ENCODE measurements around the gene STARD13. TPM values are rescaled to one million over a fixed set of nuclear protein-coding genes. Genes with fewer than 3 reads are reported as not detected.

Gene STARD13
- total RNA-seq, 1 experiment from 2014 or later: 26.6 TPM

DNA sequence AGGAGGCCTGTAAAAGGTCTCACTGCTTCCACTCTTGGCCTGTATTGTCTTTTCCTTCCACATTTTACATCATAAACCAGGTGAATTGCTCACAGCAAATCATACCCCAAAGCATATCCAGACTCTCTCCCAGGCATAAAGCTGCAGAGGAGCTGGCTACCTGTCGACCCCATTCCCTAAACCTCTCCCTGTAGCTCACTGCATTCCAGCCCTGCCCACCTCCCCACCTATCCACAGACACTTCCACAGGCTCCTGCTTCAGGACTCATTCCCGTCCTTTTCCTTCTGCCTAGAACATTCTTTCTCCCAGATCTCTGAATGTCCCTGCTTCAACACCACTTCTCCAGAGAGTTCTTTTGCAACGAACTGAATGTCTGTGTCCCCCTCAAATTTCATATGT, 46.4 kb upstream of the STARD13 start:
- no peaks in the 10 kb centered on the region for H3F3A ChIP-seq (ENCODE audit: low read length, unreplicated experiment)
- H3K27me3 ChIP-seq (ENCODE audit: low read length): no peaks in the 10 kb centered on the region
- intact Hi-C loops (cut with micrococcal nuclease): no loop called here
- no TSS peak for BruUV-seq (replicated peaks)
- H3K27ac ChIP-seq (ENCODE audit: low read length): no peak overlapping the region
- H3K79me2 ChIP-seq (ENCODE audit: low read length): peaks cover 23% of the 10 kb centered on the region
- H3K4me3 ChIP-seq (ENCODE audit: low read length): no peak overlapping the region
- CTCF ChIA-PET: no interaction called here
- H4K20me1 ChIP-seq (ENCODE audit: low read length): no peaks in the 10 kb centered on the region
- H3K9ac ChIP-seq (ENCODE audit: low read length): no peak overlapping the region
- POLR2A ChIA-PET (ENCODE audit: unreplicated experiment): no interaction called here
- ATAC-seq (no peak), DNase-seq (no peak)
- H2AFZ ChIP-seq (ENCODE audit: low read length): no peak overlapping the region
- H3K4me2 ChIP-seq (ENCODE audit: low read length): no peak overlapping the region
- H3K4me1 ChIP-seq (ENCODE audit: insufficient read depth, low read length): no peaks in the 10 kb centered on the region
- no peaks in the 10 kb centered on the region for H3K9me2 ChIP-seq (replicated peaks; ENCODE audit: low read length)
- H3K36me3 ChIP-seq (ENCODE audit: low read depth, low read length): no peaks in the 10 kb centered on the region
- no peaks in the 10 kb centered on the region for H3K9me3 ChIP-seq (ENCODE audit: low read length)
- TF ChIP-seq EZH2 (IDR thresholded peaks at IDR 0.05; ENCODE audit: low read length, unreplicated experiment): no peak
- TF ChIP-seq EZH2phosphoT487 (IDR thresholded peaks at IDR 0.05; ENCODE audit: borderline replicate concordance, low read length): no peak
- TF ChIP-seq, protein P1, sequence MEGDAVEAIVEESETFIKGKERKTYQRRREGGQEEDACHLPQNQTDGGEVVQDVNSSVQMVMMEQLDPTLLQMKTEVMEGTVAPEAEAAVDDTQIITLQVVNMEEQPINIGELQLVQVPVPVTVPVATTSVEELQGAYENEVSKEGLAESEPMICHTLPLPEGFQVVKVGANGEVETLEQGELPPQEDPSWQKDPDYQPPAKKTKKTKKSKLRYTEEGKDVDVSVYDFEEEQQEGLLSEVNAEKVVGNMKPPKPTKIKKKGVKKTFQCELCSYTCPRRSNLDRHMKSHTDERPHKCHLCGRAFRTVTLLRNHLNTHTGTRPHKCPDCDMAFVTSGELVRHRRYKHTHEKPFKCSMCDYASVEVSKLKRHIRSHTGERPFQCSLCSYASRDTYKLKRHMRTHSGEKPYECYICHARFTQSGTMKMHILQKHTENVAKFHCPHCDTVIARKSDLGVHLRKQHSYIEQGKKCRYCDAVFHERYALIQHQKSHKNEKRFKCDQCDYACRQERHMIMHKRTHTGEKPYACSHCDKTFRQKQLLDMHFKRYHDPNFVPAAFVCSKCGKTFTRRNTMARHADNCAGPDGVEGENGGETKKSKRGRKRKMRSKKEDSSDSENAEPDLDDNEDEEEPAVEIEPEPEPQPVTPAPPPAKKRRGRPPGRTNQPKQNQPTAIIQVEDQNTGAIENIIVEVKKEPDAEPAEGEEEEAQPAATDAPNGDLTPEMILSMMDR (conservative IDR thresholded peaks at IDR 0.05; ENCODE audit: low read depth, low read length): no peak

DNA sequence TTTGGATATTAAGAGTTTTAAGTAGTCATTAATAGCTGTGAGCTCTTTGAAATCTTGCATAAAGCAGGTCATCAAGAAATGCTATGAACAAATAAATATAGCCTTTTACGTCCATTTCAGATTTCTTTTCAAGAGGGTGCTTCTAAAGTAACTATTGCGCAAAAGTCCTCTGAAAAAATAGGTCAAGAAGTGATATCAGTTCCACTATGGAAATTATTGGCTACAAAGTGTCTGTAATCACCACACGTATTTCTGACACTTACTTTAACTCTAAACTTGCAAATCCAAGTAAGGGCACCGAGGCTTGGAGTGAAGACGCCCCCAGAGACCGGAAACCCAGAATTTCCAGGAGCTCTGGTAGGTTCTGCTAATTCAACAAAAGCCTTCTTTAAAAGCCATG, 44.9 kb upstream of the STARD13 start:
- Histone ChIP-seq H2AFZ (ENCODE audit: low read length) (no peak overlapping the region), H3K36me3 (ENCODE audit: low read depth, low read length) (no peaks in the 10 kb centered on the region), H3K4me2 (ENCODE audit: low read length) (no peak overlapping the region), H3F3A (ENCODE audit: low read length, unreplicated experiment) (no peaks in the 10 kb centered on the region), H3K9me2 (replicated peaks; ENCODE audit: low read length) (no peaks in the 10 kb centered on the region), H3K9me3 (ENCODE audit: low read length) (no peaks in the 10 kb centered on the region), H3K4me1 (ENCODE audit: insufficient read depth, low read length) (no peaks in the 10 kb centered on the region), H3K9ac (ENCODE audit: low read length) (no peak overlapping the region), H3K4me3 (ENCODE audit: low read length) (no peak overlapping the region), H3K27me3 (ENCODE audit: low read length) (no peaks in the 10 kb centered on the region), H3K79me2 (ENCODE audit: low read length) (peaks cover 11% of the 10 kb centered on the region), H3K27ac (ENCODE audit: low read length) (no peak overlapping the region), H4K20me1 (ENCODE audit: low read length) (no peaks in the 10 kb centered on the region)
- no peak for TF ChIP-seq EZH2 (IDR thresholded peaks at IDR 0.05; ENCODE audit: low read length, unreplicated experiment)
- TF ChIP-seq EZH2phosphoT487 (IDR thresholded peaks at IDR 0.05; ENCODE audit: borderline replicate concordance, low read length): no peak
- TF ChIP-seq, protein P1 (conservative IDR thresholded peaks at IDR 0.05; ENCODE audit: low read depth, low read length): no peak
- POLR2A ChIA-PET (ENCODE audit: unreplicated experiment): interaction anchor here (0.6 kb wide), 1 partner anchor 347 kb away, joined by 4 read pairs; no protein-coding TSS in a partner anchor
- BruUV-seq (replicated peaks): no TSS peak
- intact Hi-C loops (cut with micrococcal nuclease): no loop called here
- DNase-seq: no peak
- CTCF ChIA-PET: no interaction called here
- no peak for ATAC-seq

DNA sequence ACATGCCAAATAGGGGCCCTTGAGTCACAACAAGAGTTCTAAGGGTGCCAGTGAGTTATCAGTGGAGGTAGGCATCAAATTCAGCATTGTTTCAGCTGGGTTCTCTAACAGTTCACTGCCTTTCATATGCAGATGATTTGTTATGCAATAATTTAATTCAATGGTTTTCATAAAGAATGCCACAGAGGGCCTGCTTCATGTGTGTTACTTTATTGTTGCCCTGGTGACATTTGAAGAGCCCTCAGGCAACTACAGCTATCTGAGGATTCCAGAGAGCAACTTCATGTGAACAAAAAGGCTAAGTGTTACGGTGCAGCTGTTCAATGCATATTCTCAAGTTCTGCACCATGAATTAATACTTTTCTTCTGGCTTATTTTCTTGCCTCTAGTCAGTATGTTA, 43.1 kb upstream of the STARD13 start:
- POLR2A ChIA-PET (ENCODE audit: unreplicated experiment): no interaction called here
- ATAC-seq: no peak
- intact Hi-C loops (cut with micrococcal nuclease): no loop called here
- Histone ChIP-seq H3K9me3 (ENCODE audit: low read length) (no peaks in the 10 kb centered on the region), H3F3A (ENCODE audit: low read length, unreplicated experiment) (no peaks in the 10 kb centered on the region), H3K9ac (ENCODE audit: low read length) (no peak overlapping the region), H3K4me1 (ENCODE audit: insufficient read depth, low read length) (no peaks in the 10 kb centered on the region), H2AFZ (ENCODE audit: low read length) (no peak overlapping the region), H3K36me3 (ENCODE audit: low read depth, low read length) (no peaks in the 10 kb centered on the region), H3K27ac (ENCODE audit: low read length) (no peak overlapping the region), H3K79me2 (ENCODE audit: low read length) (0 out of 2 replicates have a peak, but pooled peaks cover 4% of the 10 kb centered on the region), H3K4me2 (ENCODE audit: low read length) (no peak overlapping the region), H3K4me3 (ENCODE audit: low read length) (no peak overlapping the region), H3K9me2 (replicated peaks; ENCODE audit: low read length) (no peaks in the 10 kb centered on the region), H4K20me1 (ENCODE audit: low read length) (no peaks in the 10 kb centered on the region), H3K27me3 (ENCODE audit: low read length) (no peaks in the 10 kb centered on the region)
- DNase-seq: no peak
- TF ChIP-seq EZH2phosphoT487 (IDR thresholded peaks at IDR 0.05; ENCODE audit: borderline replicate concordance, low read length): no peak
- TF ChIP-seq, protein P1 (conservative IDR thresholded peaks at IDR 0.05; ENCODE audit: low read depth, low read length): no peak
- TF ChIP-seq EZH2 (IDR thresholded peaks at IDR 0.05; ENCODE audit: low read length, unreplicated experiment): no peak
- no TSS peak for BruUV-seq (replicated peaks)
- CTCF ChIA-PET: no interaction called here
